HEK293T (cell line): Measurements from ENCODE around the gene HTR2C.

Experiments
- ARNT ChIP-seq: fragments of 450-650 bp; IDR thresholded peaks from 2 replicates; pipeline ENCODE4 v1.6.1; 2017; ENCODE audit warnings: mild to moderate bottlenecking
- BHLHE40 ChIP-seq: fragments of 450-650 bp; IDR thresholded peaks from 2 replicates; pipeline ENCODE4 v1.6.1; 2016; ENCODE audit warnings: mild to moderate bottlenecking, moderate library complexity, borderline replicate concordance
- CTBP1 ChIP-seq: fragments of 450-650 bp; IDR thresholded peaks from 2 replicates; pipeline ENCODE4 v1.6.1; 2016; ENCODE audit warnings: borderline replicate concordance
- FOXA1 ChIP-seq: fragments of 450-650 bp; IDR thresholded peaks from 2 replicates; pipeline ENCODE4 v1.6.1; 2016; ENCODE audit warnings: mild to moderate bottlenecking
- L3MBTL2 ChIP-seq: fragments of 450-650 bp; conservative IDR thresholded peaks from 2 replicates; pipeline ENCODE4 v1.6.1; 2016; ENCODE audit warnings: mild to moderate bottlenecking
- LEF1 ChIP-seq: fragments of 450-650 bp; IDR thresholded peaks from 2 replicates; pipeline ENCODE4 v1.6.1; 2017; ENCODE audit warnings: mild to moderate bottlenecking, borderline replicate concordance
- NFRKB ChIP-seq: fragments of 450-650 bp; IDR thresholded peaks from 2 replicates; pipeline ENCODE4 v1.6.1; 2016; ENCODE audit warnings: mild to moderate bottlenecking, moderate library complexity
- SP1 ChIP-seq: fragments of 450-650 bp; IDR thresholded peaks from 2 replicates; pipeline ENCODE4 v1.6.1; 2017
- ZNF384 ChIP-seq: fragments of 450-650 bp; IDR thresholded peaks from 2 replicates; pipeline ENCODE4 v1.6.1; 2016

DNA sequence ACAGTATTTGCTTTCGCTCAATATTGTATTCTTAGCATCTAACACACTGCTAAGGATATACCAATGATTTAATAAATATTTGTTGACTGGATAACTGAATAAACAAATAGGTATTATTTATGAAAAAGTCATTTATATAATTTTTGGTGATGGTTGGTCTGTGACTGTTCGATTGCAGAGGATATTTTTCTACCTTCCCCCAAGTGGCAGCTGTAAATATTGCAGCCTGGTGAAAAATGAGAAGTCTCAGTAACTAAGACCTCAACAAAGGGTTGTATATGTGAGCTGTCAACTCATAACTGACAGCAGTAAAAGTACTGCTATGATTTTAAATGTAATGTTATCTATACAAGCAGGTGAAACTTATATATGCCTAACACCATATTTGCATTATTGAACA is 36.0 kb downstream of the HTR2C start:
- TF ChIP-seq NFRKB (no peak), BHLHE40 (no peak), CTBP1 (no peak), L3MBTL2 (no peak), SP1 (no peak), ARNT (no peak), FOXA1 (no peak), ZNF384 (no peak), LEF1 (no peak)
